ENCODE results near the gene MMP20. TPM values are rescaled to one million over a fixed set of nuclear protein-coding genes. Genes with fewer than 3 reads are reported as not detected.

MMP20 gene
- polyA plus RNA-seq, 3 donors: not detected

DNA sequence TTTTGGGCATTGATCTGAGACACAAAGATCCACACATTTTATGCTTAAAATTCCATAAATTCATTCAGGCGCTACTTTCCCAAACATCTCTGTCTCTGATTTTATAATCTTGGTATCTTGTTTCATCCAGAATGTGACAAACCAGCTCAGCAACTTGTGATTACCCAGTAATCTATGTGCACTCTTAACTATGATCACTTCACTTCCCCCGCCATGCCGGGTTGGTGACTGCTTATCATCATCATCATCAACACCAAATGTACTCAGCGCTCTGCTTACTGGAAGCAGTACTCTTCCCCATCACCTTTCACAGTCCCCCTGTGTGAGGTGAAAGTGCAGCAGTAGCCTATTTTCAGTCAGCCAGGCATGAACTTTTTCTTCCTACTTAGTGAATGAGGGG, 79.4 kb downstream of the MMP20 start:
- Mint-ChIP-seq H3K4me3 (no peak overlapping the region), H3K4me1 (peaks cover 11% of the 10 kb centered on the region), H3K27me3 (ENCODE audit: low read depth in 3 of 3) (peaks cover 0 to 2% (median 2%) of the 10 kb centered on the region in 3 donors), H3K27ac (peak overlapping the region in 1 of 7 donors; percentile 36), H3K36me3 (no peaks in the 10 kb centered on the region), H3K9me3 (peaks cover 0 to 5% (median 0%) of the 10 kb centered on the region in 7 donors)
- Histone ChIP-seq H4K20me1 (ENCODE audit: insufficient read depth, low read length) (no peaks in the 10 kb centered on the region), H3K27me3 (ENCODE audit: control insufficient read depth in 2 of 2, insufficient read depth in 2 of 2, low read length in 2 of 2) (no peaks in the 10 kb centered on the region), H3K9ac (ENCODE audit: insufficient read depth, low read length, poor library complexity, severe bottlenecking) (no peak overlapping the region), H3K27ac (ENCODE audit: low read depth in 1 of 2, low read length in 2 of 2) (no peak overlapping the region), H3K4me3 (replicated peaks in 1 of 3; ENCODE audit: low read depth in 2 of 3, low read length in 3 of 3) (no peak overlapping the region), H3K79me2 (ENCODE audit: insufficient read depth, low read length) (no peaks in the 10 kb centered on the region), H2AFZ (ENCODE audit: insufficient read depth, low read depth, low read length, poor library complexity, severe bottlenecking) (no peak overlapping the region), H3K9me3 (replicated peaks in 1 of 2; ENCODE audit: control insufficient read depth in 1 of 2, insufficient read depth in 1 of 2, low read length in 2 of 2) (no peaks in the 10 kb centered on the region), H3K36me3 (replicated peaks in 1 of 2; ENCODE audit: control insufficient read depth in 1 of 2, insufficient read depth in 2 of 2, low read length in 2 of 2) (no peaks in the 10 kb centered on the region), H3K4me2 (replicated peaks; ENCODE audit: extremely low read depth, low read length, poor library complexity, severe bottlenecking) (no peak overlapping the region), H3K4me1 (ENCODE audit: control insufficient read depth in 1 of 2, insufficient read depth in 2 of 2, low read length in 2 of 2) (peaks cover 0 to 11% of the 10 kb centered on the region in 2 donors)
- no peak for DNase-seq
- intact Hi-C loops (cut with micrococcal nuclease): no loop called here
- WGBS (ENCODE audit: insufficient coverage): 89% methylated on average over 1 of the region's 4 CpGs
- TF ChIP-seq, protein P1, sequence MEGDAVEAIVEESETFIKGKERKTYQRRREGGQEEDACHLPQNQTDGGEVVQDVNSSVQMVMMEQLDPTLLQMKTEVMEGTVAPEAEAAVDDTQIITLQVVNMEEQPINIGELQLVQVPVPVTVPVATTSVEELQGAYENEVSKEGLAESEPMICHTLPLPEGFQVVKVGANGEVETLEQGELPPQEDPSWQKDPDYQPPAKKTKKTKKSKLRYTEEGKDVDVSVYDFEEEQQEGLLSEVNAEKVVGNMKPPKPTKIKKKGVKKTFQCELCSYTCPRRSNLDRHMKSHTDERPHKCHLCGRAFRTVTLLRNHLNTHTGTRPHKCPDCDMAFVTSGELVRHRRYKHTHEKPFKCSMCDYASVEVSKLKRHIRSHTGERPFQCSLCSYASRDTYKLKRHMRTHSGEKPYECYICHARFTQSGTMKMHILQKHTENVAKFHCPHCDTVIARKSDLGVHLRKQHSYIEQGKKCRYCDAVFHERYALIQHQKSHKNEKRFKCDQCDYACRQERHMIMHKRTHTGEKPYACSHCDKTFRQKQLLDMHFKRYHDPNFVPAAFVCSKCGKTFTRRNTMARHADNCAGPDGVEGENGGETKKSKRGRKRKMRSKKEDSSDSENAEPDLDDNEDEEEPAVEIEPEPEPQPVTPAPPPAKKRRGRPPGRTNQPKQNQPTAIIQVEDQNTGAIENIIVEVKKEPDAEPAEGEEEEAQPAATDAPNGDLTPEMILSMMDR (IDR thresholded peaks at IDR 0.05): no peak

DNA sequence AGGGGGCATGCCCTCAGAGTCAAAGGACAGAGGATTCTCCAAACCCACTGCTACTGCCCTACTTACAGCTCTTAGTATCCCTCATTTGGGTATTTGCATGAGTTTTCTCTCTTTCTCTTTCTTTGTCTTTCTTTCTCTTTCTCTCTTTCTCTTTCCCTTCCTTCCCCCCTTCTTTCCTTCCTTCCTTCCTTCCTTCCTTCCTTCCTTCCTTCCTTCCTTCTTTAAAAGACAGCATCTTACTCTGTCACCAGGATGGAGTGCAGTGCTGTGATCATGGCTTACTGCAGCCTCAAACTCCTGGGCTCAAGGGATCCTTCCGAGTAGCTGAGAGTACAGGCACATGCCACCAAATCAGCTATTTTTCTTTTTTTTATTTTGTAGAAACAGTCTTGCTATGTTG, 80.5 kb downstream of the MMP20 start:
- peaks cover 0 to 5% (median 0%) of the 10 kb centered on the region in 7 donors for H3K9me3 Mint-ChIP-seq
- Histone ChIP-seq H3K27me3 (ENCODE audit: control insufficient read depth in 2 of 2, insufficient read depth in 2 of 2, low read length in 2 of 2) (no peaks in the 10 kb centered on the region), H3K9ac (ENCODE audit: insufficient read depth, low read length, poor library complexity, severe bottlenecking) (no peak overlapping the region), H3K4me1 (ENCODE audit: control insufficient read depth in 1 of 2, insufficient read depth in 2 of 2, low read length in 2 of 2) (peaks cover 0 to 11% of the 10 kb centered on the region in 2 donors), H2AFZ (ENCODE audit: insufficient read depth, low read depth, low read length, poor library complexity, severe bottlenecking) (no peak overlapping the region), H3K79me2 (ENCODE audit: insufficient read depth, low read length) (no peaks in the 10 kb centered on the region), H4K20me1 (ENCODE audit: insufficient read depth, low read length) (no peaks in the 10 kb centered on the region), H3K4me2 (replicated peaks; ENCODE audit: extremely low read depth, low read length, poor library complexity, severe bottlenecking) (no peak overlapping the region), H3K4me3 (replicated peaks in 1 of 3; ENCODE audit: low read depth in 2 of 3, low read length in 3 of 3) (no peak overlapping the region), H3K27ac (ENCODE audit: low read depth in 1 of 2, low read length in 2 of 2) (no peak overlapping the region), H3K36me3 (replicated peaks in 1 of 2; ENCODE audit: control insufficient read depth in 1 of 2, insufficient read depth in 2 of 2, low read length in 2 of 2) (no peaks in the 10 kb centered on the region), H3K9me3 (replicated peaks in 1 of 2; ENCODE audit: control insufficient read depth in 1 of 2, insufficient read depth in 1 of 2, low read length in 2 of 2) (no peaks in the 10 kb centered on the region)
- no peak overlapping the region for H3K4me3 Mint-ChIP-seq
- H3K4me1 Mint-ChIP-seq: peaks cover 11% of the 10 kb centered on the region
- H3K27me3 Mint-ChIP-seq (ENCODE audit: low read depth in 3 of 3): peaks cover 0 to 2% (median 2%) of the 10 kb centered on the region in 3 donors
- H3K36me3 Mint-ChIP-seq: no peaks in the 10 kb centered on the region
- H3K27ac Mint-ChIP-seq: no peak overlapping the region
- DNase-seq: no peak
- no CpG with 5 or more reads among the region's 1 CpG for WGBS (ENCODE audit: insufficient coverage)
- intact Hi-C loops (cut with micrococcal nuclease): no loop called here
- TF ChIP-seq, protein P1 (IDR thresholded peaks at IDR 0.05): no peak

Measured in CD14-positive monocyte (primary cell).